Glomerular endothelial cell (primary cell): Measurements from ENCODE around the gene AP1B1. TPM values are rescaled to one million over a fixed set of nuclear protein-coding genes. Genes with fewer than 3 reads are reported as not detected.

Experiments
- DNase-seq: peaks from one replicate; pipeline ENCODE4 v3.0.0-alpha.2; 2011; ENCODE audit warnings: low read depth, low spot score; ENCODE audit errors: extremely low read depth
- total RNA-seq: library from RNA; depleted of rRNA; stranded (reverse); fragments of >200 nt; gene quantifications from 2 replicates; pipeline ENCODE4 v1.2.3, GENCODE V29; 2015

AP1B1 gene
- total RNA-seq, 1 donor from 2014 or later = 140 TPM

DNA sequence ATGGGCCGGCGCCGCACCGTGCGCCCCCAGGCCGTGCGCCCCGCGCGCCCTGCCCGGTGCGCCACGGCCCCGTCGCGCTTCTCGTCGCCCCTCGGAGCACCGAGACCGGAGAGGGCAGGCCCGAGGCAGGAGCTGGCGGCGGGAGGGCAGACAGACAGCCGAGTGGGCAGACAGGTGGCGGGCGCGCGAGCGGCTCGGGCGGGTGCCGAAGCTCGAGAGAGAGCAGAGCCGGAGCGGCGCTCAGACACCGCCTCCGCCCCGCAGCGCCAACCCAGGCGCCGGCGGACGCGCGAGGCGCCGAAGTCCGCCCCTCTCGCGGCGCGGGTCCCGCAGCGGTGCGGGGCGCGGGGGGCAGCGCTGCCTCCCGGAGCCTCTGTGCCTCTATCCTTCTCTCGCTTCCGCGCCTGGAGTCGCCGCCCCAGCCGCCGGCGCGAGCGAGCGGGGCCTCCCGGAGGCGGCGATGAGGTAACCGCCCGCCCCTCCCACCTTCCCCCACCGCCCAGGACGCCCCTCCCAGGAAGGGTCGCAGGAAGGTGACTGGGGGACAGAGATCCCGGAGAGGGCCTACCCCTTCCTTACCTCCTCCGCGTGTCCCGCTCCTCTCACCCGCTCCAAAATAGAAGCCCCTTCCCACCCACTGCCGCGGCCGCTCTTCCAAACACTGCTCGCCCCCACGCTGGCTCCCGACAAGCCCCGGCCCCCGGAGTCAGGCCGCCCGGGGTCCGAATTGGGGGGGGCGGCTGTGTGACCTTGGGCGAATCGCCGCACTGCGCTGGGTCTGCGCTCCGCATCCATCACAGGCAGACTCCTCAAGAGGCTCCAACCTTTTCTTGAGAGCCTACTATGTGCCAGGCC, 72.9 kb downstream of the AP1B1 start, which contains the start of gene RASL10A:
RASL10A (minus strand) TSS at position 412 of the 855 bp plus-strand sequence. CDS start 451 bp downstream, outside the sequence.
- no peak for DNase-seq

DNA sequence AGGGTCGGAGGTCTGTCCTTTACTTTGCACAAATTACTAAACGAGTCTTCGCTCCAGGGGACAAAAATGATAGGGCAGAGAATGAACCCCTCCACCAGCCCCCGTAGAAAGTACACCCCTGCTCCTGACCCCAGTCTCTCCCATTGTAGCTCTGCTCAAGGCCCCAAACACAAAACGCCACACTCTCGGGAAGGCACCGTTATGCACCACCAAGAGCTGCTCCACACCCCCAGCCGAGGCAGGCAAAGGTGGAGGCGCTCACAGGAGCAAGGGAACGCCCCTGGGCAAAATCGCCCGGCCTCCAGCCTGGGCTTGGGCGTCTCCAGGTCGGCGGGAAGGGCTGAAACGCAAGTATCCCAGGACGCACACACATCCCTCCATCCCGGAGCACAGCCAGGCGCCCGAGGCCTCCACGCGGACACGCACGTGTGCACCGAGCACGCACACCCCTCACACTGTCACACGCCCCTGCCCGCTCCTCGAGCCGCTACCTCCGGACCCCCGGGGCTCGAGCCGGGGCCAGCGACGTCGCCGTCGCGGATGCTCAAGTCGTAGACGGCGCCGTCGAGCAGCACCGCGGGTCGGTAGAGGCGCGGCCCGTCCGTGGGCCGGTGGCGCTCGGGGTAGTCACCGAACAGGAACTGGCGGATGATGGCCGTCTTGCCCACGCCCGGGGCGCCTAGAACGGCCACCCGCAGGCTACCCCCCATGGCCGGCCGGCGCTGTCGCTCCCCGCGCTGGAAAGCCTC, 73.7 kb downstream of the AP1B1 start:
- no peak for DNase-seq

DNA sequence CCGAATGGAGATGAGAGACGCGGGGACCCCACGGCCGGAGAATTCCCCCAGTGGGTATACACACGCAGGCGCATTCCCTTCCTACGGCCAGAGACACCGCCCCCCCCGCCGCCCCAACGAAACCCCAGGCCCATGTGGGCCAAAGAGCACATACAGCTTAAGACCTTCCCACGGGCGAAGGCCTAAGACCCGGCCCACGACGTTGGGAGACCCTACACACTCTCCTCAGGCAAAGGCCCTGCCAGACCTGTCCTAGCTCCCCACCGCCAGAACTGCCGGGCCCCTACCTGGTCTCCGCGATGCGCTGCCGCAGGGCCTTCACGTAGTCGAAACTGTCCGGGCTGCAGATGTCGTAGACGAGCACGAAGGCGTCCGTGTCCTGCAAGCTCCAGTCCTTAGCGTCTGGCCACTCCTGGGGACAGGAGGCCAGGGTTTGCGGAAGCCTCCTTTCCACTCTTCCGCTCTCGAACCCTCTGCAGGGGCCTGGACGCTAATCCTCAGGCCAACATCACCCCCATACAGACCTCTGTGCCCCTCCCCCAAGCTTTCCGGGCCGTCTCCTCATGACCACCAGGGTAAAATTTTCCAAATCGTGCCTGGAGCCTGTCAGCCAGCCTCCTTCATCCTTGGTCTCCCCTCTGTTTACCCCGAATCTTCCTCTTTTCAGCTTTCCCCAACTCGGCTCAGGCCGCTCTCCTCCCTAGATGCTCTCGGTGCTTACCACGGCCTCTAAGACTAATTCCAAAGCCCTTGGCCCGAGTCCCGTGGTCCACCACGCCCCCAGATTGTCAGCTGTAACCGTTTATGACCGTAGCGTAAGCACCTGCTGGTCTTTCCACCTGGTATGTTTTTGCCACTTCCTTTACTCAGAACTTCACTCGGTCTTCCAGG, 74.5 kb downstream of the AP1B1 start:
- DNase-seq = no peak

DNA sequence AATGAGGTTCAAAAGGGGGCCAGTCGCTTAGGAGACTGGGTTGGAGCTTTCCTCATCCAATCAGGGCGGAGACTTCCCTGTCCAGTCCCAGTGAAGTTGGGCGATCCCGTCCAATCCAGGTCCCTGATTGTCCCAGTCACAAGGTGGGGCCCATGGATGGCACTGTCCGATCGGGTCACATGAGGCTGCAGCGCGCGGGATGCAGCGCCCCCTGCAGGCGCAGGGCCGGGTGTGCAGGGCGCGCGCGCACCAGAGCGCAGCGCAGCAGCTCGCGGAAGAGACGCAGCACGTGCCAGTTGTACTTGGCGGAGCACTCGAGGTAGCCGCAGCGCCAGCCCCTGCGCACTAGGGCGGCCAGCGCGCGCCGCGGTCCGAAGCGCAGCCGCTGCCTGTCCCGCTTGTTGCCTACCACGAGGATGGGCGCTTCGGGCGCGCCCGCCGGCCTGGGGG, 75.2 kb downstream of the AP1B1 start:
- DNase-seq = no peak

DNA sequence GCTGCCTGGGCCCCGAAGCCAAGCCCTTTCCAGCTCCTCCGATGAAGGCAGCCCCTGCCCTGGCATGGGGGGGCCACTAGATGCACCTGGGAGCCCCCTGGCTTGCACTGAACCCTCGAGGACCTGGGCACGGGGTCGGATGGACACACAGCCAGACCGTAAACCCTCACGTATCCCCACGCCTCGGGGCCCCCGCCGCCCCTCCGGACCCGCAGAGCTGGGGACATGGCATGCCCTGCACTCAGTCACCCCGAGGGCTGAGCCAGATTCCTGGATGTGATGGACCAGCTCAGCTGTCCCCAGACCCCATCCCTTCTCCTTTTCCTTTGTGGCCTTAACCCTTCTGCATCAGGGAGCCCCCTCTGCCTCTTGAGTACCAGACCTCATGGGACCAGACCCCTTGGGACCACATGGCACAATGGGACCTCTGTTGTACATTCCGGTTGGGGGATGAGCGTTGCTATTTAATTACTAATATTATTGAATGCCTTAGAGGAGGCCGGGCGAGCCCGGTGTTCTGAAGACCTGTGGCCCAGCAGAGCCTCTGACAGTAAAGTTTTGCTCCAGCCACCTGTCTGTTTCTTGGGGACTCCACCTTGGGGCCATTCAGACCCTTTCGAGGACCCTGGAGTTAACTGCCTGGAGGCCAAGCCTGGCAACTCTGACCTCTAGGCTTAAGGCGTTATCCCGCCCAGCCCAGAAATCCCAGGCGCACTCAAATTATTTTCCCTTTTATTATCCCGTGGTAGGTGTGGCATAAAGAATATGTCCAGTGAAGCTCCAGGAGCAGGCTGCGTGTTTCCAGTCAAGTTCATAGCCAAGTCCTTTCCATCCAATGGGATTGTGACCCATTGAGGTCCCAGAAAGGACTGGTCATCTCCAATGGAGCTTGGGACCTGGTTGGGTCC, 75.9 kb downstream of the AP1B1 start:
- no peak for DNase-seq

DNA sequence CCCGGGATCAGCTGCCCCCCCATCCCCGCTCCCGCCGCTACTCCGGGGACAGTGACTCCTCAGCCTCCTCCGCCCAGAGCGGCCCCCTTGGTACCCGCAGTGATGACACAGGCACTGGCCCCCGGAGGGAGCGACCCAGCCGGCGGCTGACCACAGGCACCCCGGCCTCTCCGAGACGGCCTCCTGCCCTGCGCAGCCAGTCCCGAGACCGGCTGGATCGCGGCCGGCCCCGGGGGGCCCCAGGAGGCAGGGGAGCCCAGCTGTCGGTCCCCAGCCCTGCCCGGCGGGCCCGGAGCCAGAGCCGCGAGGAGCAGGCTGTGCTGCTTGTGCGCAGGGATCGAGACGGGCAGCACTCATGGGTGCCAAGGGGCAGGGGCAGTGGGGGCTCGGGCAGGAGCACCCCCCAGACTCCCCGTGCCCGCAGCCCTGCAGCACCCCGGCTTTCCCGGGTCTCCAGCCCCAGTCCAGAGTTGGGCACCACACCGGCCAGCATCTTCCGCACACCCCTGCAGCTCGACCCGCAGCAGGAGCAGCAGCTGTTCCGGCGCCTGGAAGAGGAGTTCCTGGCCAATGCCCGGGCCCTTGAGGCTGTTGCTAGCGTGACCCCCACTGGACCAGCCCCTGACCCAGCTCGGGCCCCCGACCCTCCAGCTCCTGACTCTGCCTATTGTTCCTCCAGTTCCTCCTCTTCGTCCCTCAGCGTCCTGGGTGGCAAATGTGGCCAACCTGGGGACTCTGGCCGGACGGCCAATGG, 76.7 kb downstream of the AP1B1 start:
- DNase-seq = no peak

DNA sequence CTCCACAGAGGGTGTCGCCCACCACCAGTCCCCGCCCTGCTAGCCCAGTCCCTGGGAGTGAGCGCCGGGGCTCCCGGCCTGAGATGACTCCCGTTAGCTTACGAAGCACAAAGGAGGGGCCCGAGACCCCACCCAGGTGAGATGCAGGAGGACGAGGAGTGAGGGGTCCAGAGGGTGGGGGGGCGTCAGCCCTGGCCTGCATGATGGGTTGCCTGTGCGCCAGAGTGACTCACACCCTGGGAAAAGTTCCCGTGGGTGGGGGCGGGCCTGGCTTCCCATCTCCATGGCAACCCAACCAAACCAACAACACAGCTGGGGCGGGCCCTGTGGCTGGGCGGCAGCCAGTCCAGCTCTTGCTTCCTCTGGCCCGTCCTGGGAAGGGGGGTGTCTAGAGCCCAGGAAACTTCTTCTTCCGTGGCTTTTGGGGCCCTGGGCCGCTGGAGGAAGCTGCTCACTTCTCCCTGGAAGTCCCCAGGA, 77.5 kb downstream of the AP1B1 start:
- DNase-seq = peak; percentile 68

DNA sequence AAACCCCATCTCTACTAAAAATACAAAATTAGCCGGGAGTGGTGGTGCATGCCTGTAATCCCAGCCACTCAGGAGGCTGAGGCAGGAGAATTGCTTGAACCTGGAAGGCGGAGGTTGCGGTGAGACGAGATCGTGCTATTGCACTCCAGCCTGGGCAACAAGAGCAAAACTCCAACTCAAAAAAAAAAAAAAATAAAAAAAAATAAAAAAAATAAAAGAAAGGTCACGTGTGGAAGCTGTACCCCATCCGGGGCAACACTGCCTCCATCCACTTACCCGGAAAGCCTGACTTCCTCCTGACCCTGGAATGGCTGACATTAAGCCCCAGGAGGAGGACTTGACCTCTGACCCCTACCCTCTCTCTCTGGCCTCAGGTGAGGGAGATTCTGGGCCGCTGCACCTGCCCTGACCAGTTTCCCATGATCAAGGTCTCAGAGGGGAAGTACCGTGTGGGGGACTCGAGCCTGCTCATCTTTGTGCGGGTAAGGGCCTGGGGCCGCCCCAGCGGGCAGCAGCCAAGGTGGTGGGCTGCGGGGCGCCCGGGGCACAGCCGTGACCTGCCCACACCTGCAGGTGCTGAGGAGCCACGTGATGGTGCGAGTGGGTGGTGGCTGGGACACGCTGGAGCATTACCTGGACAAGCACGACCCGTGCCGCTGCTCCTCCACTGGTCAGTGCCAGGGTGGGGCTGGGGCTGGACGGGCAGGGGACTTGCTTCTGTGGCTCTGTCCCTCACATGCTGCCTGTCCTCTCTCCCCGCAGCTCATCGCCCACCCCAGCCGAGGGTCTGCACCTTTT, 78.1 kb downstream of the AP1B1 start:
- no peak for DNase-seq

DNA sequence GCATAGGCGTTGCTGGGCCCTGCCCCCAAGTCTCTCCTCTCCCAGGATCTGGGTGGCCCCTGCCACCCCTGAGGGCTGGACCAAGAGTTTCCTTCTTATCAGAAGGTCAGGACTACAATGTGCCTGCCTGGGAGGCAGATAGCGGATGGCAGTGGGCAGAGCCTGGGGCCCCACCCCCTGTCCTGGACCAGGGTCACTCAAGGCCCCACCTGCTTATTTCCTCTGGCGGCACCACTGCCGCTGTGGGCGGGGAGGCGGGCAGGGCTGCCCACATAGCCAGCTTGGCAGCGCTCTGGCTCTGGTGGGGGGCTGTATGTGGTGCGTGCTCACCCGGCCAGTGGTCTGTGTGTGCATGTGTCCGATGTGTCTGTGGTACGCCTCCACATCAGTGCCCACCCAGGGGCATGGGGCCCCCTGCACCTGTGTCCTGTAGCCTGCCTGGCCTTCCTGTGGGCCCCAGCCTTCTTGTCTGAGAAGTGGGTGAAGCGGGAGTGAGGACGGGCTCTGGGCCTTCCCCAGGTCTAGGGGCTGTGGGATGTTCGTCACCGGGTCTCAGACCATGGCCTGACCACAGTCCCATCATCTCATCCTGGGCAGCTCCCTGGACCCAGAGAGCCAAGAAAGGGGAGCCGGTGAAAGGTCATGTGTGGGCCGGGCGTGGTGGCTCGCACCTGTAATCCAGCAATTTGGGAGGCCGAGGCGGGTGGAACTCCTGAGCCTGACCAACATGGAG, 78.9 kb downstream of the AP1B1 start:
- DNase-seq = no peak

DNA sequence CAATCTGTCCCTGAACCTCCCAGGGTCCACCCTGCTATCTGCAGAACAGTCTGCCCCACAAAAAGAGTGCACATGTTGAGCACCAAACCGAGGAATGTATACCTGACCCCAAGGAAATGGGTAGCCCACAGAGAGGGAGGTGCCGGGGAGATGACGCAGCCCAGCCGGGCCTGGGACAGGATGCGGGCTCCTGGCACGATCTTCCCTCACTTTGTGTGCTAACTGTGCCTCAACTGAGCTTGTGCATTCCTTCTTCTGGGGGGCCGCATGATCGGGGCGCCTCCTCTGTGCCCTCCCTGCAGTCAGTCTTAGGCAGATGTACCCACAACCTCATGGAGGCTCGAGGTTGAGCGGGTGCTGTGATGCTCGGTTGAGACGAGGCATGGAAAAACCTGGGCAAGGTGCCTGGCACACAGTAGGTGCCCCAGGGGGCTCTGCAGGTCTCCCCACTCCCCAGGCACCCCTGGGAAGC, 79.5 kb downstream of the AP1B1 start:
- no peak for DNase-seq

DNA sequence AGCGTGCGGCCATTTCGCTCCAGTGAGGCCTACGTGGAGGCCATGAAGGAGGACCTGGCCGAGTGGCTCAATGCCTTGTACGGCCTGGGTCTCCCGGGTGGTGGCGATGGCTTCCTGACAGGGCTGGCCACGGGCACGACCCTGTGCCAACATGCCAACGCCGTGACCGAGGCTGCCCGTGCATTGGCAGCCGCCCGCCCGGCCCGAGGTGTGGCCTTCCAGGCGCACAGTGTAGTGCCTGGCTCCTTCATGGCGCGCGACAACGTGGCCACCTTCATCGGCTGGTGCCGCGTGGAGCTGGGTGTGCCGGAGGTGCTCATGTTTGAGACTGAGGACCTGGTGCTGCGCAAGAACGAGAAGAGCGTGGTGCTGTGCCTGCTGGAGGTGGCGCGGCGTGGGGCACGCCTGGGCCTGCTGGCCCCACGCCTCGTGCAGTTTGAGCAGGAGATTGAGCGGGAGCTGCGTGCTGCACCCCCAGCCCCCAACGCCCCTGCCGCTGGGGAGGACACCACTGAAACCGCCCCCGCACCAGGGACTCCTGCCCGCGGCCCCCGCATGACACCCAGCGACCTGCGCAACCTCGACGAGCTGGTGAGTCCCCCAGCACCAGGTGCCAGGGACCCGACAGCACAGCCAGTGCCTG, 80.1 kb downstream of the AP1B1 start:
- DNase-seq = no peak

DNA sequence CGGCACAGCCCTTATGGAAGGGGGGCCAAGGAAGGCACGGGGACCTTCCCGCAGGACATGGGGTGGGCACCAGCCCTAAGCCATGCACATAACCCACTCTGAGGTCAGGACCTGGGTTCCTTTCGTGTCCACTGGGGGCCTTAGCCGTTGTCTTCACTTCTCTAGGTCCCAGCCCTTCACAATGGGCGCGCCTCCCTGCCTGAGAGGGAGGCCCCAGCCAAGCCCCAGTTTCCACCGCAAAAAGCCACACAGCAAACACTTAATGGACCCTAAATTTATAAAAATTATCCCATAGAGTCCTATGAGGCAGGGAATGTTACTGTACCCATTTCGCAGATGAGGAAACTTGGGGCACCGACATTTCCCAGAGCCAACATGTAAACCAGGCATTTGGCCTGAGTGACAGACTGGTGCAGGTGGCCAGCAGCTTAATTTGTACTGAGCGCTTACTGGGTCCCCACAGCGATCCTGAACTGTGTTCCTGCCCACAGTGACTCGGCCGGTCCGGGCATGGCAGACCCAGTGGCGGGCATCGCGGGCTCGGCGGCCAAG, 80.7 kb downstream of the AP1B1 start:
- no peak for DNase-seq

DNA sequence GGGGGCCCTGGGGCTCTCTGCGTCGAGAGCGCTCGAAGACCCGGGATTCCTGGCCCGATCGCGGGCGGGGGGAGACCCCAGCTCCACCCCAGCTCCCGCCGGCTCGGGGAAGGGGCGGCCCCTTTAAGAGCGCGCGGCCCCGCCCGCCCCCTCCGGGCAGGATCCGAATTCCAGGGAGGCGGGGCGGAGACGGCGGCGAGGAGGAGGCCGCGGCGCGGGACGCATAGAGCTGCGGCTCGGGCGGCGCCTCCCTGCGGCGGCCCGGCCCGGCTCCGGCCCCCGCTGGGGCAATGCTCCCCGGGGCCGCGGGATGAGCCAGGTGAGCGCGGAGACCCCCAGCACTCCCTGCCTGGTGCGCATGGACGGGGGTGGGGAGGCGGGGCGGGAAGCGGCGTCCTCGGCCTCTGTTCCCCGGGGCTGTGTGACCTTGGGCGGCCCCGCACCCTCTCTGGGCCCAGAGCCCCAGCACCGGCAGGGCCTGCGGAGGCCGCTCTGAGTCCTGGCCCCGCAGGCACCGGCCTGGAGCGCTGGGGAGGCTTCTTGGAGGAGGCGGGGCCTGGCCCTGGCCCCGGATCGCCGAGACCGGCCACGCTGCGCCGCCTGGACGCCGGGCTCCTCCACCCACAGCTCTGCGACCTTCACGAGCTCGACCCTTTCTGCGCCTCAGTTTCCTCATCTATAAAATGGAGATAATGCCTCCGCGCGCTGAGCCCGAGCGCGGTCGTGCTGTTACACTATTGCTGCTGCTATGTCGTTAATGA, 81.4 kb downstream of the AP1B1 start:
- no peak for DNase-seq

DNA sequence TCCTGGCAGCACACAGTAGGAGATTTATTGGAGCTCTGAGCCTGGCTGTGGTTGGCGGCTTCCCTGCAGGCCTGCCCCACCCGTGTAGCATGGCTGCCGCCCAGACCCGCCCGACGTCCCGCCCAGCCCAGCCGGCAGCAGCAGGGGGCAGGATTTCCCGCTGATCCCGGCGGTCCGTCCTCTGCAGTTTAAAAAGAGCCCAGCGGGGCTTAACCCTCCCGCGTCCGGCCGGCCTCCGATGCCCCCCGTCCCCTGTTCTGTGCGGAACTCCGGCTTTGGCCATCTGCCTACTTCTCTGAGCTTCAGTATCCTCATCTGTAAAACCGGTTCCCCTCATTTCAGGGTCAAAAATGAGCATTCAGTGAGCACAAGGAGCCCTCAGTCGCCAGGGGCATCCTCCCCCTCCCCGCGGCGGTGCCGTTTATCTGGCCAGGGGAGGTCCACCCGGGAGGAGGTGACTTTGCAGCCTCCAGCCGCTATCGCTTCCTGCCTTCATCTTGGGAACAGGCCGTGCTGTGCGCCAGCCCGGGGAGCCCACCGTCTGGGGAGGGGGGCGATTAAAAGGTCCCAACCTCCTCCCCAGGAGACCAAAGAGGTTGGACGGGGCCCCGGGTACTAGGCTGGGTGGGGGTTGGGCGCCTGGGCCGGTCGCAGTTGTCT, 82.1 kb downstream of the AP1B1 start, which contains the start of gene GAS2L1:
GAS2L1 (plus strand) TSS at position 476 of the 660 bp plus-strand sequence. CDS start 1,456 bp downstream, outside the sequence.
- DNase-seq = no peak

DNA sequence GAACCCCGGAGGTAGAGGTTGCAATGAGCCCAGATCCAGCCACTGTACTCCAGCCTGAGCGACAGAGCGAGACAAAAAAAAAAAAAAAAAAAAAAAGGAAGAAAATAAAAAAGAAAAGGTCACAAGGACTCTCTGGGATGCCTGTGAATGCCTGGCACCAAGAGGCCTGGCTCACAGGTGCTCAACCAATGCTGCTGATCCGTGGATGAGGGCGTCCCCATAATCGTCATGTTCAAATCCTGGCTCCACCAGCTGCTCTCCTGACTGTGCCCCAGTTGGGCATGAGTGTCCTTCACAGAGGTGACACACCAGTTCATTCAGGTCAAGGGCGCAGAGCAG, 82.6 kb downstream of the AP1B1 start:
- DNase-seq = no peak
